NT2/D1 (cell line): ENCODE data around the gene SLC25A39.

Experiments used
- YY1 ChIP-seq: IDR thresholded peaks from 2 replicates; pipeline ENCODE4 v1.6.1; 2011; ENCODE audit not compliant: insufficient read length, insufficient read depth
- ZNF274 ChIP-seq: IDR thresholded peaks from 2 replicates; pipeline ENCODE4 v1.6.1; 2011; ENCODE audit warnings: mild to moderate bottlenecking, low read depth, low read length

DNA sequence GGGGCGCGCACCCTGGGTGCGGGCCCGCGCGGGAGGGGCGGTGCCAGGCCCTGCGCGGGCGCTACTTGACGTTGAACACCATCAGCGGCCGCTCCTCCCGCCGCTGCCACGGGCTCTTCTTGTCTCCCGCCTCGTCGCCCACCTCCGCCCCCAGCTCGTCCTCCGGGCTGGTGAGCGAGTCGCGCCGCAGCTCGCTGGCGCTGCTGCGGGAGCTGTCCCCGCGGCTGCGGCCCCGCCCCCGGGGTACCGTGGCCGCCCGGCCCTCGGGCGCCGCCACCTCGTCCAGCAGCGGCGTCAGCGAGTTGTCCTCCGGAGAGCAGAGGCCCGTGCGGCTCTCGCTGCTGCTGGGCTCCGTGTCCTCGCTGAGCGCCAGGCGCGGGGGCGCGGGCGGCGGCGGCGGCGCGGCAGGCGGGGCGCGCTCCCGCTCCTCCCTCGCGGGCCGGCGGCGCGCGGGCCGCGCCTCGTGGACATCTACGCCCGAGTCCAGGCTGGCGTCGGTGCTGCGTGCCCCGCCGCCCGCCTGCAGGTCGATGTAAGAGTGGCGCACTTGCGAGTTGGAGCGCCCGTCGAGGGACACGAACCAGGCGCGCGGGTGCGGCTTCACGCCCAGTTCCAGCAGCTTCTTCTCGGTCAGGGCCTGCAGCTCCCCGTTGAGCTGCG is 29.2 kb upstream of the SLC25A39 start:
- TF ChIP-seq ZNF274 (no peak), YY1 (no peak)
